Endothelial cell of umbilical vein (primary cell): ENCODE results near the gene TMEM273. TPM values are rescaled to one million over a fixed set of nuclear protein-coding genes. Genes with fewer than 3 reads are reported as not detected.

ENCODE experiments used
- BruUV-seq: library from RNA; stranded (reverse); fragments of 400-500 nt; replicated peaks from 2 replicates; lab custom pipeline; 2021; lab: Mats Ljungman, UMichigan
- CTCF ChIA-PET: fragments of 300-600, 350-600 bp; sonication (Branson Sonifier 250); formaldehyde crosslinking; loops from one replicate; lab custom pipeline; 2021; ENCODE audit warnings: antibody characterized with exemption, inconsistent platforms; lab: Charles Lee
- POLR2A ChIA-PET: fragments of 300-600, 350-600 bp; sonication (Branson Sonifier 250); formaldehyde crosslinking; loops from one replicate; lab custom pipeline; 2021; ENCODE audit warnings: antibody characterized with exemption, inconsistent platforms; lab: Charles Lee
- DNase-seq: peaks from one replicate; pipeline ENCODE4 v3.0.0-alpha.2; 2011; ENCODE audit warnings: low read depth, low spot score
- FAIRE-seq: peaks from 2 replicates; lab custom pipeline; 2011; peaks lifted over from hg19 to GRCh38; lab: Jason Lieb, UNC
- H2AFZ ChIP-seq: 2 replicates; pipeline ENCODE4 v1.6.0; 2012; ENCODE audit warnings: low read depth, low read length, control low read depth, inconsistent platforms
- H3K27ac ChIP-seq: 2 replicates; pipeline ENCODE4 v1.5.1; 2011; ENCODE audit warnings: low read depth, mild to moderate bottlenecking, control low read depth, low read length, moderate library complexity; ENCODE audit not compliant: insufficient read depth
- H3K27me3 ChIP-seq, 2 experiments: 2 replicates each; pipeline versions ENCODE4 v1.6.0 to v1.6.1; 2011; ENCODE audit warnings: low read length in 2 of 2, mixed read lengths in 1 of 2; ENCODE audit not compliant: control insufficient read depth in 2 of 2, insufficient read depth in 2 of 2
- H3K36me3 ChIP-seq, 2 experiments: 2 replicates in 1 of 2; 3 replicates in 1 of 2; pipeline ENCODE4 v1.5.1; 2011; ENCODE audit warnings: low read length in 2 of 2, mild to moderate bottlenecking in 1 of 2, moderate library complexity in 1 of 2; ENCODE audit not compliant: control insufficient read depth in 2 of 2, insufficient read depth in 2 of 2; ENCODE audit errors: extremely low read depth in 1 of 2
- H3K4me1 ChIP-seq: 3 replicates; pipeline ENCODE4 v1.5.1; 2011; ENCODE audit warnings: mild to moderate bottlenecking, low read length; ENCODE audit not compliant: control insufficient read depth, insufficient read depth; ENCODE audit errors: extremely low read depth
- H3K4me2 ChIP-seq: 2 replicates; pipeline ENCODE4 v1.6.1; 2011; ENCODE audit warnings: low read length, control low read depth, mixed read lengths; ENCODE audit not compliant: insufficient read depth
- H3K4me3 ChIP-seq, 3 experiments: fragments of 200-600 bp in 1 of 3; sonication (generic), shearing (Covaris generic) in 1 of 3; replicated peaks in 1 of 3; 2 replicates each; pipeline ENCODE4 v1.5.1; 2011 to 2016; ENCODE audit warnings: control low read depth in 3 of 3, low read length in 3 of 3, mild to moderate bottlenecking in 2 of 3, inconsistent platforms in 1 of 3, low read depth in 1 of 3, moderate library complexity in 1 of 3; ENCODE audit not compliant: insufficient read depth in 1 of 3
- H3K79me2 ChIP-seq: 2 replicates; pipeline ENCODE4 v1.6.0; 2012; ENCODE audit warnings: low read length, inconsistent platforms; ENCODE audit not compliant: control insufficient read depth, insufficient read depth
- H3K9ac ChIP-seq: replicated peaks from 2 replicates; pipeline ENCODE3; 2011; ENCODE audit warnings: low read length, control low read depth; ENCODE audit not compliant: insufficient read depth; ENCODE audit errors: extremely low read depth
- H3K9me1 ChIP-seq: replicated peaks from 3 replicates; pipeline ENCODE4 v1.6.0; 2011; ENCODE audit warnings: mild to moderate bottlenecking, low read length; ENCODE audit not compliant: control insufficient read depth, insufficient read depth; ENCODE audit errors: extremely low read depth
- H3K9me3 ChIP-seq: replicated peaks from 2 replicates; pipeline ENCODE4 v1.5.1; 2012; ENCODE audit warnings: low read length, inconsistent platforms; ENCODE audit not compliant: control insufficient read depth, insufficient read depth
- H4K20me1 ChIP-seq: replicated peaks from 2 replicates; pipeline ENCODE3; 2011; ENCODE audit warnings: mild to moderate bottlenecking, low read length; ENCODE audit not compliant: control insufficient read depth, insufficient read depth; ENCODE audit errors: extremely low read depth
- FOS ChIP-seq: IDR thresholded peaks from 2 replicates; pipeline ENCODE4 v1.6.1; 2011; ENCODE audit warnings: mild to moderate bottlenecking, low read length, moderate library complexity, borderline replicate concordance; ENCODE audit not compliant: insufficient read depth
- GATA2 ChIP-seq: IDR thresholded peaks from 2 replicates; pipeline ENCODE4 v1.7.0; 2011; ENCODE audit warnings: low read depth, mild to moderate bottlenecking, moderate library complexity, mixed read lengths, low read length; ENCODE audit not compliant: insufficient read length, insufficient read depth
- JUN ChIP-seq: IDR thresholded peaks from 2 replicates; pipeline ENCODE4 v1.6.1; 2011; ENCODE audit warnings: borderline replicate concordance, low read depth; ENCODE audit not compliant: insufficient read length, insufficient read depth
- MYC ChIP-seq: IDR thresholded peaks from one replicate; pipeline ENCODE4 v1.6.1; 2011; ENCODE audit warnings: mild to moderate bottlenecking, low read depth, low read length
- POLR2A ChIP-seq: IDR thresholded peaks from 2 replicates; pipeline ENCODE4 v1.6.1; 2012; ENCODE audit warnings: low read depth, mild to moderate bottlenecking, control low read depth, low read length
- POLR2AphosphoS5 ChIP-seq: IDR thresholded peaks from 2 replicates; pipeline ENCODE4 v1.6.1; 2012; ENCODE audit warnings: low read depth, mild to moderate bottlenecking, control low read depth, low read length, moderate library complexity; ENCODE audit not compliant: insufficient read depth
- dilution Hi-C: fragments of 300-500 bp; cut with MboI; formaldehyde crosslinking; loops from one replicate; pipeline ENCODE4 v1.15.0; 2019; ENCODE audit warnings: low sequenced_read_pairs; ENCODE audit not compliant: extremely low pct_ligation_motif_present
- intact Hi-C: fragments of 100-400 bp; cut with micrococcal nuclease; formaldehyde crosslinking; loops from one replicate; pipeline ENCODE4 v1.10.0; 2022
- polyA plus RNA-seq, 4 experiments: library from polyadenylated mRNA; depleted of rRNA in 3 of 4; stranded (reverse) in 3 of 4; unstranded in 1 of 4; fragments of >200 nt; gene quantifications; 2 replicates each; pipeline versions ENCODE4 v1.2.1 to v1.2.3, GENCODE V29; 2011 to 2012; ENCODE audit warnings: missing spikeins in 1 of 4
- total RNA-seq: library from RNA; stranded (reverse); gene quantifications from 2 replicates; pipeline ENCODE4 v1.2.3, GENCODE V29; 2021
- TF ChIP-seq, protein P1 (sequence below): IDR thresholded peaks from 2 replicates; pipeline ENCODE4 v1.6.1; 2011; ENCODE audit not compliant: insufficient read depth, insufficient read length

Gene TMEM273
- total and polyA plus RNA-seq, 2 donors (not counting 3 experiments of a cell fraction or from before 2014, with no cell fraction given): 1.9 to 3.7 TPM

DNA sequence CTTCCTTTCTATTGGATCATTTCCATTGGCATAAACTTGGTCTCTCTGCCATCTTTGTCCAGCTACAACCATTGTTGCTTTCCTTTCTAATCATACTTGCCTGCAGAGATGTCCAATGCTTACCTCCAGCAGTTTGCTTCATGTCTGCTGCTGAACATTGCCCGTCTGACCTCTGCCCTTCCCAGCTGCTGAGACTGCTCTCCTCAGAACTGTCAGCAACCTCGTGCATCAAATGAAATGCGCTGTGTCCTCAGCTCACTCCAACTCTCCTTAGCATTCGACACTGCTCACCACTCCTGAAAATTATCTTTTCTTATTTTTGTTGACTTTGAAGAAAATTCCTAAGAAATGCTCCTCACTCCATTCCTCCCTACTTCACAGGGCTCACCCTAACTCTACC, 59.3 kb downstream of the TMEM273 start:
- H3K79me2 ChIP-seq: no peaks in the 10 kb centered on the region
- TF ChIP-seq MYC: no peak
- TF ChIP-seq, protein P1, sequence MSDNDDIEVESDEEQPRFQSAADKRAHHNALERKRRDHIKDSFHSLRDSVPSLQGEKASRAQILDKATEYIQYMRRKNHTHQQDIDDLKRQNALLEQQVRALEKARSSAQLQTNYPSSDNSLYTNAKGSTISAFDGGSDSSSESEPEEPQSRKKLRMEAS: no peak
- no peak for TF ChIP-seq JUN
- no peak for TF ChIP-seq GATA2
- TF ChIP-seq FOS: no peak
- TF ChIP-seq POLR2A: no peak
- TF ChIP-seq POLR2AphosphoS5: no peak
- no peak overlapping the region for H2AFZ ChIP-seq
- no peak for DNase-seq
- no peak overlapping the region for H3K4me2 ChIP-seq
- H4K20me1 ChIP-seq: no peaks in the 10 kb centered on the region
- ChIA-PET CTCF (no interaction called here), POLR2A (no interaction called here)
- H3K27me3 ChIP-seq: peaks cover 0 to 3% of the 10 kb centered on the region in 2 experiments
- H3K36me3 ChIP-seq: no peaks in the 10 kb centered on the region
- no peaks in the 10 kb centered on the region for H3K9me3 ChIP-seq
- no peak overlapping the region for H3K27ac ChIP-seq
- dilution Hi-C loops: no loop called here
- H3K4me1 ChIP-seq: no peaks in the 10 kb centered on the region
- no TSS peak for BruUV-seq
- no peak for FAIRE-seq
- H3K9ac ChIP-seq: no peak overlapping the region
- H3K9me1 ChIP-seq: no peaks in the 10 kb centered on the region
- intact Hi-C loops: no loop called here
- H3K4me3 ChIP-seq: no peak overlapping the region
